Measurements from ENCODE around the gene SYNDIG1.

Gene SYNDIG1

GRCh38 chr20:24567508-24567907 lies 98.1 kb downstream of the SYNDIG1 start:
- DNase-seq (ENCODE audit: low spot score): no peak

GRCh38 chr20:24568842-24569241 lies 99.4 kb downstream of the SYNDIG1 start:
- DNase-seq (ENCODE audit: low spot score): no peak

- DNase-seq (ENCODE audit: low spot score): no peak
Measured at GRCh38 chr20:24571159-24571558, 101.7 kb downstream of the SYNDIG1 start.

GRCh38 chr20:24572140-24572539 lies 102.7 kb downstream of the SYNDIG1 start:
- no peak for DNase-seq (ENCODE audit: low spot score)

- no peak for DNase-seq (ENCODE audit: low spot score)
Measured at GRCh38 chr20:24572862-24573261, 103.4 kb downstream of the SYNDIG1 start.

- DNase-seq (ENCODE audit: low spot score): no peak
Measured at GRCh38 chr20:24573557-24573956, 104.1 kb downstream of the SYNDIG1 start.

- DNase-seq (ENCODE audit: low spot score): no peak
Measured at GRCh38 chr20:24574307-24574706, 104.9 kb downstream of the SYNDIG1 start.

- DNase-seq (ENCODE audit: low spot score): no peak
Measured at GRCh38 chr20:24574797-24575196, 105.4 kb downstream of the SYNDIG1 start.

- DNase-seq (ENCODE audit: low spot score): no peak
Measured at GRCh38 chr20:24575811-24576210, 106.4 kb downstream of the SYNDIG1 start.

GRCh38 chr20:24576447-24576846 lies 107.0 kb downstream of the SYNDIG1 start:
- no peak for DNase-seq (ENCODE audit: low spot score)

GRCh38 chr20:24577271-24577909 lies 108.0 kb downstream of the SYNDIG1 start:
- DNase-seq (ENCODE audit: low spot score): no peak

- DNase-seq (ENCODE audit: low spot score): no peak
Measured at GRCh38 chr20:24578567-24579415, 109.4 kb downstream of the SYNDIG1 start.

GRCh38 chr20:24579475-24579874 lies 110.0 kb downstream of the SYNDIG1 start:
- DNase-seq (ENCODE audit: low spot score): no peak

GRCh38 chr20:24580006-24580405 lies 110.6 kb downstream of the SYNDIG1 start:
- no peak for DNase-seq (ENCODE audit: low spot score)

GRCh38 chr20:24580855-24581254 lies 111.4 kb downstream of the SYNDIG1 start:
- DNase-seq (ENCODE audit: low spot score): no peak

- no peak for DNase-seq (ENCODE audit: low spot score)
Measured at GRCh38 chr20:24581443-24582170, 112.2 kb downstream of the SYNDIG1 start.

GRCh38 chr20:24582373-24583168 lies 113.1 kb downstream of the SYNDIG1 start:
- DNase-seq (ENCODE audit: low spot score): no peak

GRCh38 chr20:24583169-24583792 lies 113.9 kb downstream of the SYNDIG1 start:
- no peak for DNase-seq (ENCODE audit: low spot score)

- no peak for DNase-seq (ENCODE audit: low spot score)
Measured at GRCh38 chr20:24584078-24584477, 114.6 kb downstream of the SYNDIG1 start.

GRCh38 chr20:24584538-24585356 lies 115.3 kb downstream of the SYNDIG1 start:
- no peak for DNase-seq (ENCODE audit: low spot score)
